GM12878 (cell line): ENCODE measurements around the gene CCNDBP1. TPM values are rescaled to one million over a fixed set of nuclear protein-coding genes. Genes with fewer than 3 reads are reported as not detected.
A peak's percentile ranks its signal among the peaks of the same experiment; 100 is the strongest.

ENCODE experiments used
- ATAC-seq: fragments of 200-7000 bp; cut with Tn5 transposase; 3 replicates; pipeline ENCODE4 v1.9.1; 2020; ENCODE audit warnings: mild to moderate bottlenecking, moderate library complexity
- BruUV-seq: library from RNA; stranded (reverse); fragments of 400-500 nt; replicated peaks from 2 replicates; lab custom pipeline; 2021; lab: Mats Ljungman, UMichigan
- CTCF ChIA-PET: fragments of 300-600 bp; sonication (Branson Sonifier 250); formaldehyde crosslinking; extraction: SDS; loops from one replicate; lab custom pipeline; 2021; ENCODE audit warnings: inconsistent platforms; lab: Yijun Ruan, JAX
- POLR2A ChIA-PET: fragments of 350-600 bp; formaldehyde crosslinking; extraction: SDS; loops from one replicate; lab custom pipeline; 2021; ENCODE audit warnings: inconsistent platforms; lab: Charles Lee
- RAD21 ChIA-PET: fragments of 300-600 bp; sonication (Branson Sonifier 250); formaldehyde crosslinking; loops from one replicate; lab custom pipeline; 2023; ENCODE audit warnings: antibody characterized with exemption; ENCODE audit not compliant: unreplicated experiment; lab: Charles Lee
- SMC1A ChIA-PET: fragments of 300-600 bp; sonication (Branson Sonifier 250); formaldehyde crosslinking; loops from one replicate; lab custom pipeline; 2023; ENCODE audit not compliant: unreplicated experiment, uncharacterized antibody; lab: Charles Lee
- DNase-seq: peaks from one replicate; pipeline ENCODE4 v3.0.0-alpha.2; 2011; ENCODE audit warnings: low read depth, low spot score
- FAIRE-seq: peaks from 3 replicates; lab custom pipeline; 2011; peaks lifted over from hg19 to GRCh38; lab: Jason Lieb, UNC
- H2AFZ ChIP-seq: 2 replicates; pipeline ENCODE4 v1.6.0; 2011; ENCODE audit warnings: low read depth, low read length, control low read depth; ENCODE audit not compliant: control insufficient read depth
- H3K27ac ChIP-seq: 2 replicates; pipeline ENCODE4 v1.5.1; 2011; ENCODE audit warnings: control low read depth; ENCODE audit not compliant: control insufficient read depth, insufficient read depth
- H3K27me3 ChIP-seq, 2 experiments: replicated peaks in 1 of 2; 2 replicates each; pipeline versions ENCODE4 v1.6.0 to v1.6.1; 2011; ENCODE audit warnings: low read length in 1 of 2; ENCODE audit not compliant: control insufficient read depth in 2 of 2, insufficient read depth in 2 of 2
- H3K36me3 ChIP-seq, 2 experiments: 2 replicates each; pipeline ENCODE4 v1.5.1; 2011; ENCODE audit warnings: low read length in 1 of 2; ENCODE audit not compliant: control insufficient read depth in 2 of 2, insufficient read depth in 2 of 2
- H3K4me1 ChIP-seq: 2 replicates; pipeline ENCODE4 v1.6.1; 2011; ENCODE audit warnings: mild to moderate bottlenecking, low read length, moderate library complexity, mixed read lengths; ENCODE audit not compliant: control insufficient read depth, insufficient read depth
- H3K4me2 ChIP-seq: 2 replicates; pipeline ENCODE4 v1.6.0; 2011; ENCODE audit warnings: control low read depth; ENCODE audit not compliant: control insufficient read depth, insufficient read depth
- H3K4me3 ChIP-seq: fragments of 200-600 bp; sonication (generic); 2 replicates; pipeline ENCODE4 v1.5.1; 2016
- H3K79me2 ChIP-seq: 2 replicates; pipeline ENCODE4 v1.6.0; 2011; ENCODE audit warnings: low read length; ENCODE audit not compliant: control insufficient read depth, insufficient read depth
- H3K9ac ChIP-seq: 2 replicates; pipeline ENCODE4 v1.8.0; 2011; ENCODE audit warnings: low read length, control low read depth, mixed read lengths; ENCODE audit not compliant: control insufficient read depth, insufficient read depth
- H3K9me3 ChIP-seq: replicated peaks from 3 replicates; pipeline ENCODE4 v1.5.1; 2011; ENCODE audit warnings: mild to moderate bottlenecking, low read length; ENCODE audit not compliant: control insufficient read depth, insufficient read depth
- H4K20me1 ChIP-seq: 2 replicates; pipeline ENCODE4 v1.6.0; 2011; ENCODE audit not compliant: control insufficient read depth, insufficient read depth
- ATF7 ChIP-seq: fragments of 450-650 bp; IDR thresholded peaks from 2 replicates; pipeline ENCODE4 v1.6.1; 2016; ENCODE audit warnings: low read depth, mild to moderate bottlenecking
- CHD2 ChIP-seq: IDR thresholded peaks from 2 replicates; pipeline ENCODE4 v1.6.1; 2011; ENCODE audit warnings: low read depth, low read length, improper control_type of control experiment, borderline replicate concordance
- CHD4 ChIP-seq: fragments of 200-600 bp; sonication (generic); IDR thresholded peaks from 2 replicates; pipeline ENCODE4 v1.6.1; 2016; ENCODE audit warnings: mild to moderate bottlenecking
- CREM ChIP-seq: IDR thresholded peaks from 2 replicates; pipeline ENCODE4 v1.6.1; 2014; ENCODE audit warnings: antibody characterized with exemption, low read depth
- ETV6 ChIP-seq, 2 experiments: fragments of 450-650 bp in 1 of 2; IDR thresholded peaks in 1 of 2; conservative IDR thresholded peaks in 1 of 2; 2 replicates each; pipeline ENCODE4 v1.6.1; 2014; ENCODE audit warnings: antibody characterized with exemption in 1 of 2, borderline replicate concordance in 1 of 2, low read depth in 1 of 2, mild to moderate bottlenecking in 1 of 2, moderate library complexity in 1 of 2
- JUND ChIP-seq: IDR thresholded peaks from 2 replicates; pipeline ENCODE4 v1.6.1; 2012; ENCODE audit warnings: low read depth, mild to moderate bottlenecking, low read length, improper control_type of control experiment, moderate library complexity
- KDM1A ChIP-seq: fragments of 200-600 bp; sonication (generic); IDR thresholded peaks from 2 replicates; pipeline ENCODE4 v1.6.1; 2016; ENCODE audit warnings: borderline replicate concordance
- MTA2 ChIP-seq: fragments of 450-650 bp; IDR thresholded peaks from 2 replicates; pipeline ENCODE4 v1.6.1; 2016; ENCODE audit warnings: low read depth, mild to moderate bottlenecking, moderate library complexity
- NFIC ChIP-seq: IDR thresholded peaks from 2 replicates; pipeline ENCODE4 v1.6.1; 2012; ENCODE audit warnings: low read depth, mild to moderate bottlenecking, inconsistent platforms, low read length, moderate library complexity
- POLR2A ChIP-seq: IDR thresholded peaks from 2 replicates; pipeline ENCODE4 v1.6.1; 2011; ENCODE audit warnings: low read depth, mild to moderate bottlenecking, low read length
- POLR2AphosphoS5 ChIP-seq: IDR thresholded peaks from 2 replicates; pipeline ENCODE4 v1.6.1; 2011; ENCODE audit warnings: mild to moderate bottlenecking, low read length, inconsistent platforms
- RELA ChIP-seq: fragments of 450-650 bp; IDR thresholded peaks from 2 replicates; pipeline ENCODE4 v1.8.0; 2014; ENCODE audit warnings: borderline replicate concordance; ENCODE audit not compliant: partially characterized antibody
- RUNX3 ChIP-seq: IDR thresholded peaks from 2 replicates; pipeline ENCODE4 v1.6.1; 2012; ENCODE audit warnings: low read length, inconsistent platforms
- SP1 ChIP-seq: IDR thresholded peaks from one replicate; pipeline ENCODE4 v1.6.1; 2011; ENCODE audit warnings: low read depth, low read length
- YY1 ChIP-seq: IDR thresholded peaks from 2 replicates; pipeline ENCODE4 v1.6.1; 2011; ENCODE audit warnings: low read depth, mild to moderate bottlenecking, low read length
- ZBED1 ChIP-seq: IDR thresholded peaks from 2 replicates; pipeline ENCODE4 v1.6.1; 2016; ENCODE audit warnings: borderline replicate concordance
- ZNF622 ChIP-seq: fragments of 450-650 bp; IDR thresholded peaks from 2 replicates; pipeline ENCODE4 v1.6.1; 2017; ENCODE audit warnings: mild to moderate bottlenecking, inconsistent platforms
- WGBS: methylation state at CpG from one replicate; pipeline ENCODE4 v1.1.6; 2016; ENCODE audit warnings: low lambda C conversion rate; ENCODE audit not compliant: insufficient replicate concordance, insufficient coverage; ENCODE audit errors: missing lambda C conversion rate; 5-methylcytosine and 5-hydroxymethylcytosine counted together
- in situ Hi-C: fragments of 300-500 bp; cut with MboI; formaldehyde crosslinking; loops from 9 replicates; pipeline ENCODE4 v1.14.3; 2018; ENCODE audit warnings: mixed read lengths
- intact Hi-C: fragments of 100-400 bp; cut with micrococcal nuclease; formaldehyde crosslinking; loops from one replicate; pipeline ENCODE4 v1.14.2; 2022; ENCODE audit not compliant: unreplicated experiment
- polyA plus RNA-seq, 11 experiments: library from polyadenylated mRNA; depleted of rRNA in 4 of 11; unstranded in 6 of 11; stranded (reverse) in 5 of 11; fragments of >200 nt; fragmentation: Nextera tagmentation in 4 of 11; fragmentation: Illumina TruSeq in 1 of 11; extraction: Ambion mirVana in 4 of 11; extraction: Trizol in 1 of 11; gene quantifications; 1 replicate in 1 of 11; 2 replicates in 10 of 11; pipeline versions ENCODE4 v1.2.1 to v1.2.3, GENCODE V29; 2011 to 2016; ENCODE audit warnings: inconsistent platforms in 2 of 11, missing spikeins in 2 of 11, low read depth in 1 of 11
- total RNA-seq, 4 experiments: library from RNA; depleted of rRNA in 3 of 4; stranded (reverse); fragments of >200 nt in 3 of 4; fragmentation: Illumina TruSeq in 1 of 4; extraction: Trizol in 1 of 4; gene quantifications; 2 replicates each; pipeline versions ENCODE4 v1.2.1 to v1.2.3, GENCODE V29; 2013 to 2021
- TF ChIP-seq, protein P1 (sequence below): IDR thresholded peaks from 2 replicates; pipeline ENCODE4 v1.6.1; 2012; ENCODE audit warnings: low read length, inconsistent platforms
- TF ChIP-seq, protein P2 (sequence below): fragments of 450-650 bp; IDR thresholded peaks from 2 replicates; pipeline ENCODE4 v1.6.1; 2017; ENCODE audit warnings: mild to moderate bottlenecking, moderate library complexity

Gene CCNDBP1
- total and polyA plus RNA-seq, 10 of the 15 experiments (the other 5 are each of a cell fraction or from before 2014, with no cell fraction given), result 30.1 to 86.7 (median 42.2) TPM

DNA sequence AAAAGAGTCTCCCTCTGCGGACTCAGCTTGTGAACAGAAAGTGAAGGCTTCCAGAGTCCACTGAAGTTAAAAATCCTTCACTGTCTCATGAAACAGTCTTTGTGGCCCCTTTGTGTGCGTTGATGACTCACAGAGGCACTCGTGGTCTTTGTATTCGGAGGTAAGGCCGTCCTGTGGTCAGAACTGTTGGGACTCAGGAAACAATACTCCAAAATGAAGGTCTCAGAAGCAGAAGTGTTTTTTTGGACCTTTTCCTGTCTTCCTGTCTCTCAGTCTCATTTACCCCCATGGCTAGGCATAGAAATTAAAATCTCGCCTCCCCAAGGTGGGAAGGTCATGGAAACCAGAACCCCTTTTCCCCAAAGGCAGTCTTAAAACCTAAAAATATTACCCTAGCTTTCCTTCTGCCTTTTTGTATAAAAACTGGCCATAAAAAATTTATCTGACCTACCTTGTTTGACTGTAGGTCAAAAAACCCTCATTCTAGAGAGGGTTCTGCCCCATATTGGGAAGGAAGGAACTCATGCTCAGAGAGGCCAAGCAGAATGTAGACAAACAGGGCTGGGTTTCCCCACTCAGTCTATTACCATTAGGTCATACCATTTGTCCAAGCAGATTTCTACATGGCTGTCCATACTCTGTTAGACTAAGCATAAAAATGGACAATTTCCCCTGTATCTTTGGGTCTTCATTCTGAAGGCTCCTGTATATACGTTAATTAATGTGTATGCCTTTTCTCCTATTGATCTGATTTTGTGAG is 54.7 kb downstream of the CCNDBP1 start:
- ChIA-PET POLR2A (interaction anchor here (0.9 to 4.6 kb wide), 3 partner anchors 8 to 14 kb away, joined by 3 to 25 read pairs (median 8); no protein-coding TSS in a partner anchor), SMC1A (interaction anchor here (1.6 to 5.7 kb wide), 5 partner anchors 8 to 14 kb away, joined by 3 to 36 read pairs (median 13); no protein-coding TSS in a partner anchor), RAD21 (interaction anchor here (0.6 to 3.5 kb wide), 5 partner anchors 11 to 45 kb away, joined by 4 to 19 read pairs (median 6); no protein-coding TSS in a partner anchor), CTCF (interaction anchor here (0.7 to 4.9 kb wide), 4 partner anchors 15 to 45 kb away, joined by 3 to 39 read pairs (median 14); no protein-coding TSS in a partner anchor)
- no peak overlapping the region for H3K4me3 ChIP-seq
- H4K20me1 ChIP-seq, result no peaks in the 10 kb centered on the region
- 35% methylated on average over 7 of the region's 7 CpGs for WGBS
- no peaks in the 10 kb centered on the region for H3K79me2 ChIP-seq
- FAIRE-seq (peak; percentile 13), DNase-seq (no peak), ATAC-seq (peak; percentile 83)
- H3K9me3 ChIP-seq, result no peaks in the 10 kb centered on the region
- H2AFZ ChIP-seq, result peak overlapping the region; percentile 16
- peak overlapping the region; percentile 41 for H3K27ac ChIP-seq
- TSS peak; percentile 82 for BruUV-seq
- H3K4me2 ChIP-seq, result no peak overlapping the region; the same call in 1 of the 2 replicates
- H3K27me3 ChIP-seq, result no peaks in the 10 kb centered on the region
- no peaks in the 10 kb centered on the region for H3K36me3 ChIP-seq
- in situ Hi-C loops, result loop anchor here (10.0 kb wide), 1 partner anchor 45 kb away; no protein-coding TSS in a partner anchor
- peaks cover 17% of the 10 kb centered on the region for H3K4me1 ChIP-seq
- peak overlapping the region; percentile 8; the same call in 1 of the 2 replicates for H3K9ac ChIP-seq
- intact Hi-C loops, result loop anchor here (1.0 kb wide), 2 partner anchors 9 to 13 kb away; no protein-coding TSS in a partner anchor
- TF ChIP-seq ZNF622, result no peak
- no peak for TF ChIP-seq ZBED1
- peak; percentile 50; the same call in 1 of the 2 replicates for TF ChIP-seq MTA2
- no peak for TF ChIP-seq RELA
- TF ChIP-seq POLR2A, result no peak
- TF ChIP-seq NFIC, result peak; percentile 54; the same call in 1 of the 2 replicates
- no peak for TF ChIP-seq SP1
- peak; percentile 55; the same call in 1 of the 2 replicates for TF ChIP-seq JUND
- TF ChIP-seq POLR2AphosphoS5, result 0 out of 2 replicates have a peak, but pooled peaks have one; percentile 31
- TF ChIP-seq, protein P1, sequence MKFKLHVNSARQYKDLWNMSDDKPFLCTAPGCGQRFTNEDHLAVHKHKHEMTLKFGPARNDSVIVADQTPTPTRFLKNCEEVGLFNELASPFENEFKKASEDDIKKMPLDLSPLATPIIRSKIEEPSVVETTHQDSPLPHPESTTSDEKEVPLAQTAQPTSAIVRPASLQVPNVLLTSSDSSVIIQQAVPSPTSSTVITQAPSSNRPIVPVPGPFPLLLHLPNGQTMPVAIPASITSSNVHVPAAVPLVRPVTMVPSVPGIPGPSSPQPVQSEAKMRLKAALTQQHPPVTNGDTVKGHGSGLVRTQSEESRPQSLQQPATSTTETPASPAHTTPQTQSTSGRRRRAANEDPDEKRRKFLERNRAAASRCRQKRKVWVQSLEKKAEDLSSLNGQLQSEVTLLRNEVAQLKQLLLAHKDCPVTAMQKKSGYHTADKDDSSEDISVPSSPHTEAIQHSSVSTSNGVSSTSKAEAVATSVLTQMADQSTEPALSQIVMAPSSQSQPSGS, result peak; percentile 23; the same call in 1 of the 2 replicates
- peak; percentile 63 for TF ChIP-seq ATF7
- no peak for TF ChIP-seq CHD4
- peak in 1 of 2 experiments; percentile 24; a peak in 1 of 4 replicates for TF ChIP-seq ETV6 (conservative IDR thresholded peaks at IDR 0.05 in 1 of 2, IDR thresholded peaks at IDR 0.05 in 1 of 2; ENCODE audit: borderline replicate concordance in 1 of 2, low read depth in 1 of 2)
- TF ChIP-seq, protein P2, sequence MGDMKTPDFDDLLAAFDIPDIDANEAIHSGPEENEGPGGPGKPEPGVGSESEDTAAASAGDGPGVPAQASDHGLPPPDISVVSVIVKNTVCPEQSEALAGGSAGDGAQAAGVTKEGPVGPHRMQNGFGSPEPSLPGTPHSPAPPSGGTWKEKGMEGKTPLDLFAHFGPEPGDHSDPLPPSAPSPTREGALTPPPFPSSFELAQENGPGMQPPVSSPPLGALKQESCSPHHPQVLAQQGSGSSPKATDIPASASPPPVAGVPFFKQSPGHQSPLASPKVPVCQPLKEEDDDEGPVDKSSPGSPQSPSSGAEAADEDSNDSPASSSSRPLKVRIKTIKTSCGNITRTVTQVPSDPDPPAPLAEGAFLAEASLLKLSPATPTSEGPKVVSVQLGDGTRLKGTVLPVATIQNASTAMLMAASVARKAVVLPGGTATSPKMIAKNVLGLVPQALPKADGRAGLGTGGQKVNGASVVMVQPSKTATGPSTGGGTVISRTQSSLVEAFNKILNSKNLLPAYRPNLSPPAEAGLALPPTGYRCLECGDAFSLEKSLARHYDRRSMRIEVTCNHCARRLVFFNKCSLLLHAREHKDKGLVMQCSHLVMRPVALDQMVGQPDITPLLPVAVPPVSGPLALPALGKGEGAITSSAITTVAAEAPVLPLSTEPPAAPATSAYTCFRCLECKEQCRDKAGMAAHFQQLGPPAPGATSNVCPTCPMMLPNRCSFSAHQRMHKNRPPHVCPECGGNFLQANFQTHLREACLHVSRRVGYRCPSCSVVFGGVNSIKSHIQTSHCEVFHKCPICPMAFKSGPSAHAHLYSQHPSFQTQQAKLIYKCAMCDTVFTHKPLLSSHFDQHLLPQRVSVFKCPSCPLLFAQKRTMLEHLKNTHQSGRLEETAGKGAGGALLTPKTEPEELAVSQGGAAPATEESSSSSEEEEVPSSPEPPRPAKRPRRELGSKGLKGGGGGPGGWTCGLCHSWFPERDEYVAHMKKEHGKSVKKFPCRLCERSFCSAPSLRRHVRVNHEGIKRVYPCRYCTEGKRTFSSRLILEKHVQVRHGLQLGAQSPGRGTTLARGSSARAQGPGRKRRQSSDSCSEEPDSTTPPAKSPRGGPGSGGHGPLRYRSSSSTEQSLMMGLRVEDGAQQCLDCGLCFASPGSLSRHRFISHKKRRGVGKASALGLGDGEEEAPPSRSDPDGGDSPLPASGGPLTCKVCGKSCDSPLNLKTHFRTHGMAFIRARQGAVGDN, result peak; percentile 45
- peak; percentile 86 for TF ChIP-seq RUNX3
- no peak for TF ChIP-seq CREM
- TF ChIP-seq YY1, result 0 out of 2 replicates have a peak, but pooled peaks have one; percentile 29
- no peak for TF ChIP-seq KDM1A
- TF ChIP-seq CHD2, result no peak
